Vagina (tissue), 2 donors: ENCODE data around the gene OR4B1.
"Not testable (repeated sequence)": the region's sequence is repeated elsewhere in the genome, so short reads cannot be mapped to it uniquely, and the experiment has no call there.

Experiments
- POLR2AphosphoS5 ChIP-seq, 2 donors: sonication (generic); formaldehyde crosslinking; IDR thresholded peaks; one replicate each; pipeline ENCODE4 v1.9.0; 2017; ENCODE audit warnings: antibody characterized with exemption in 2 of 2, mild to moderate bottlenecking in 2 of 2, low read depth in 1 of 2; ENCODE audit not compliant: insufficient read depth in 1 of 2
- TF ChIP-seq, protein P1 (sequence below), 3 experiments: fragments of 450-650 bp in 2 of 3; fragments of 200-600 bp in 1 of 3; sonication (generic) in 1 of 3; IDR thresholded peaks; one replicate each; pipeline ENCODE4 v1.5.1; 2017 to 2019; ENCODE audit warnings: antibody characterized with exemption in 3 of 3, mild to moderate bottlenecking in 2 of 3, moderate library complexity in 2 of 3

GRCh38 chr11:48190906-48191654 is 25.5 kb upstream of the OR4B1 start:
- TF ChIP-seq POLR2AphosphoS5 (IDR thresholded peaks at IDR 0.05; ENCODE audit: insufficient read depth in 1 of 2, low read depth in 1 of 2), result not testable (repeated sequence)
- TF ChIP-seq, protein P1, sequence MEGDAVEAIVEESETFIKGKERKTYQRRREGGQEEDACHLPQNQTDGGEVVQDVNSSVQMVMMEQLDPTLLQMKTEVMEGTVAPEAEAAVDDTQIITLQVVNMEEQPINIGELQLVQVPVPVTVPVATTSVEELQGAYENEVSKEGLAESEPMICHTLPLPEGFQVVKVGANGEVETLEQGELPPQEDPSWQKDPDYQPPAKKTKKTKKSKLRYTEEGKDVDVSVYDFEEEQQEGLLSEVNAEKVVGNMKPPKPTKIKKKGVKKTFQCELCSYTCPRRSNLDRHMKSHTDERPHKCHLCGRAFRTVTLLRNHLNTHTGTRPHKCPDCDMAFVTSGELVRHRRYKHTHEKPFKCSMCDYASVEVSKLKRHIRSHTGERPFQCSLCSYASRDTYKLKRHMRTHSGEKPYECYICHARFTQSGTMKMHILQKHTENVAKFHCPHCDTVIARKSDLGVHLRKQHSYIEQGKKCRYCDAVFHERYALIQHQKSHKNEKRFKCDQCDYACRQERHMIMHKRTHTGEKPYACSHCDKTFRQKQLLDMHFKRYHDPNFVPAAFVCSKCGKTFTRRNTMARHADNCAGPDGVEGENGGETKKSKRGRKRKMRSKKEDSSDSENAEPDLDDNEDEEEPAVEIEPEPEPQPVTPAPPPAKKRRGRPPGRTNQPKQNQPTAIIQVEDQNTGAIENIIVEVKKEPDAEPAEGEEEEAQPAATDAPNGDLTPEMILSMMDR (IDR thresholded peaks at IDR 0.05), result not testable (repeated sequence)
